COR-L47 (cell line): ENCODE measurements around the gene KCNE4.
"Not testable (repeated sequence)": the region's sequence is repeated elsewhere in the genome, so short reads cannot be mapped to it uniquely, and the experiment has no call there.

Source experiments
- DNase-seq: peaks from one replicate; lab custom pipeline; 2025; lab: John Stamatoyannopoulos, UW

The KCNE4 gene

GRCh38 chr2:223058952-223059716, 7.1 kb downstream of the KCNE4 start:
- peak; percentile 10 for DNase-seq

GRCh38 chr2:223060201-223060825, 8.3 kb downstream of the KCNE4 start:
- no peak for DNase-seq

GRCh38 chr2:223062396-223062795, 10.4 kb downstream of the KCNE4 start:
- DNase-seq: no peak

DNA sequence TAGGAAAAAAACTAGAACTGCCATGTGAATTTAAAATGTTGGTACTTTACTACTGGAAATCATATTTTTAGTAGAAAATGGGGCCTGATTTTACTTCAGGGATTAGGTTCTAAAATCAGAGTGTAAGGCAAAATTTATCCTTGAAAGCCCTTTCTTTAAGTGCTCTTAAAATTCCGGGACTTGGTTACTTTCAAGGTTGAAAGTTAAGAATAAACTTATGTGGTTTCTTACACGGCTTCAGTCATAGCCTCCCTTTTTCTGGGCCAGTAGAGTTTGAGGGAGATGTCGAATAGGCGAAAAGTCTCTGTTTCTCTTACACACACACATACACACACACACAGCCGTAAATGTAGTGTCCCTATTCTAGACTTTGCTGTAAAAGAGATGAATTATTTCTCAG, 13.1 kb downstream of the KCNE4 start:
- DNase-seq: no peak

GRCh38 chr2:223066721-223067120, 14.7 kb downstream of the KCNE4 start:
- DNase-seq: no peak

GRCh38 chr2:223068071-223068470, 16.1 kb downstream of the KCNE4 start:
- no peak for DNase-seq

DNA sequence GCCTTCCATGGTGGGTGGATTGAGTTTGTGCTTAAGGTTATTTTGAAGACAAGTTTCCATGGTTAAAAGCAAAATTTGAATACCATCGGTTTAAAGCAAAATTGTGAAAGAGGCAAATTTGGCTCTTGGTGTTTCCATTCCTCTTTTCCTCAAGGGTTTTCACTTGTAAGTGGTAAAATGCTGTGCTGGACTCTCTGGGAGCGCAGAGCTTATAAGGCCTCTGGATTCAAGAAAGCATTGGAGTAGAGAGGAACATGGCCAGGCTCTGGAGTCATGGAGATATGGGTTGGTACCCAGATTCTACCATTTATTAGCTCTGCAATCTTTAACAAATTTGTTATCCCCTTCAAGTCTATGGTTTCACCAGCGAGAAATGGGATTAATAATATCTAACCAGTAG, 17.5 kb downstream of the KCNE4 start:
- no peak for DNase-seq

DNA sequence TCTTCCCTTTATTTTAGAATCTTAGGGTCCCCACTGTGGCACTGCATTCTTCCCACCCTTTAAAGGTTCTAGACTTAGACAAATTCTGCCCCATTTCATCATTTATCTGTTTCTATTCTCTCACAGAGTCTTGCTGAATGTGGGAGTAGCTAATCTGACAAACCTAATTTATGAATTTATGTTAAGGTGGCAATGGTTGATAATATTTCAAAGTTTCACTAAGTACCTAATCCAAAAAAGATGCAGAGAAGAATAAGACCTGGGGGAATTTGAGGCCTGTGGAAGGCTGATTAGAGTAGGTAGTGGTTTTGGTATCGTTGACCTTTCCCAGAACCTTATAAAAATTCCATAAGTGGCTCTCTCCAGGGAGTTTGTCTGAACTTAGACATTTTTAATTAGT, 18.0 kb downstream of the KCNE4 start:
- no peak for DNase-seq

- DNase-seq: no peak
Measured at GRCh38 chr2:223071139-223071538, 19.1 kb downstream of the KCNE4 start.

DNA sequence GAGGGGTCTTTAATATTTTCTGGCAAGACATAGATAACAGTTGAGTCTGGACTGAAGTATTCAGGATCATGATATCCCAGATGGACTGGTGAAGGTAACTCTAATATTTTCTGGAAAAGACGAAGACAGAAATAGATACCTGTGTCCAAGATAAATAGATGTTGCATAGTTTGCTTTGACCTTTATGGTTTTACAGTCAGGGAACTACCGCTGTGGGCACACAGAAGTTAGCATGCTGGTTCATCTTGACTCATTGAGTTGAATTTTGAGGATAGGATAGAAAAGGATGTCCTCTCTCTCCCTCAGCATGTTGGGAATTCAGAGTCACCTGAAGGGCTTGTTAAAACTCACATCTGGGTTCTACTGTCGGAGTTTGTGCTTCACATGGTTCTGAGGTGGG, 20.8 kb downstream of the KCNE4 start:
- DNase-seq: no peak

DNA sequence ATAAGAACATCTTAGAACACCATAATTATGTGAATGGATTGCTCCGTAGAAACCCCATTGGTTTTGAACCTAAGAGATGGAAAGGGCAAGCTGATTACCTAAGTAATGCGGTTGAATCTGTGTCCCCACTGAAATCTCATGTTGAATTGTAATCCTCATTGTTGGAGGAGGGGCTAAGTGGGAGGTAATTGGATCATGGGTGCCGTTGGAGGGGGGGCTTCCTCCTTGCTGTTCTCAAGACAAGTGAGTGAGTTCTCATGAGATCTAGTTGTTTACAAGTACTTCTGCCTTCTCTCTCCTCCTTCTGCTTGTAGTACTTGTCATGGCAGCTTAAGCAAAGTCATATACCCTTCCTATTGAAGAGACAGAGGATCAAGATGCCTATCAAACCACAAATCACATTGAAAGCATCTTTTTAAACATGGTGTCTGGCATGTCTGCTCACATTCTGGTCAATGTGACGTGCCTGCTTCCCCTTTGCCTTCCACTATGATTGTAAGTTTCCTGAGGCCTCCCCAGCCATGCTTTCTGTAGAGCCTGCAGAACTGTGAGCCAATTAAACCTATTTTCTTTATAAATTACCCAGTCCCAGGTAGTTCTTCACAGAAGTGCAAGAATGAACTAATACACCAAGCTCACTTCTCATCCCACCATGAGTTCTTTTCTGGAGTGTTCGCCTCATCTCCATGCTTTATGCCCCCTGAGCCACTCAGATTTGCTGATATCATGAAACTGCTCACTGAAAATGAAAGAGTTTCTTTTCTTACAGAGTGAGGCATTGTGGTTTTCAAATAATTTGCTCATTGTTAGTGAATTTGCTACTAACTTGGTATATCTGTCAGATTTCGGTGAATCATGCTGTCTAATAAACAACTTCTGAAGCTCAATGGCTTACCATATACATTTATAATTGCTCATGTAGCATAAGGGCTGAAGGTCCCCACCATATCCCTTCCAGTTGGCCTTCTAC, 23.6 kb downstream of the KCNE4 start:
- no peak for DNase-seq

GRCh38 chr2:223076573-223076972, 24.6 kb downstream of the KCNE4 start:
- no peak for DNase-seq

- no peak for DNase-seq
Measured at GRCh38 chr2:223078482-223078881, 26.5 kb downstream of the KCNE4 start.

- no peak for DNase-seq
Measured at GRCh38 chr2:223079378-223079777, 27.4 kb downstream of the KCNE4 start.

GRCh38 chr2:223079925-223080324, 27.9 kb downstream of the KCNE4 start:
- DNase-seq: no peak

- not testable (repeated sequence) for DNase-seq
Measured at GRCh38 chr2:223080790-223081360, 28.9 kb downstream of the KCNE4 start.

DNA sequence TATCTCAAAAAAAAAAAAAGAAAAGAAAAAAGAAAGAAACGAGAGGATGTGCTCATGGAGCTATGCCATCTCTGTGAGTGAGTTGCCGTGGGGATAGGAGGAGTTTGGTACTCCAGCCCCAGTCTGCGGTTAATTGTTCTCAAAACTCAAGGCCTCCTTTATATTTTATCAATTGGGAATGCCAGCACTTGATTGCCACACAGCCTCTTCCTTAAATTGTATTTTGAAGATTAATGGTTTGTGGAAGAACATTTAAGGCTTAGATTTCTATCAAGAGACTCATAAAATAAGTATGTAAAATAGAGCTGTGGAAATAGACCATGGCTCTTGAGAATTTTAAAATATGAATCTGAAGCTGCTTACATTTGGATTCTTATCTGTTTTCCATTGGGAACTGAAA, 29.8 kb downstream of the KCNE4 start:
- no peak for DNase-seq

DNA sequence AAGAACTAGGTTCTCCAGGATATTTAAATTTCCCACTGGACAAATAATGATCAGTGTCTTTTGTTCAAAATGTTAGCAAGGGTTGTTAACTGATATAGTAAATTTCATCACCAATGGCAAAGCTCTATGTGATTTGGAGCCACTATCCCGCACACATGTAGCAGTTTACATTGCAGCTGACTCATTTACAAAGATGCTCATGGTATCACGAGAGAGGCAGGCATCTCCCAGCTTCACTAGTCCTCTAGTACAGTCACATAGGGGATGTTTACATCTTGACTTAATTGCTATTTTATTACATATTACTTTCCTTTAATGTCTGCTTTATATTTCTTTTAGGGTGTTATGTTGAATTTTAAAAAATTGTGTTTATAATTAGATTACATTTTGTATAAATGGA, 30.7 kb downstream of the KCNE4 start:
- DNase-seq: no peak

DNA sequence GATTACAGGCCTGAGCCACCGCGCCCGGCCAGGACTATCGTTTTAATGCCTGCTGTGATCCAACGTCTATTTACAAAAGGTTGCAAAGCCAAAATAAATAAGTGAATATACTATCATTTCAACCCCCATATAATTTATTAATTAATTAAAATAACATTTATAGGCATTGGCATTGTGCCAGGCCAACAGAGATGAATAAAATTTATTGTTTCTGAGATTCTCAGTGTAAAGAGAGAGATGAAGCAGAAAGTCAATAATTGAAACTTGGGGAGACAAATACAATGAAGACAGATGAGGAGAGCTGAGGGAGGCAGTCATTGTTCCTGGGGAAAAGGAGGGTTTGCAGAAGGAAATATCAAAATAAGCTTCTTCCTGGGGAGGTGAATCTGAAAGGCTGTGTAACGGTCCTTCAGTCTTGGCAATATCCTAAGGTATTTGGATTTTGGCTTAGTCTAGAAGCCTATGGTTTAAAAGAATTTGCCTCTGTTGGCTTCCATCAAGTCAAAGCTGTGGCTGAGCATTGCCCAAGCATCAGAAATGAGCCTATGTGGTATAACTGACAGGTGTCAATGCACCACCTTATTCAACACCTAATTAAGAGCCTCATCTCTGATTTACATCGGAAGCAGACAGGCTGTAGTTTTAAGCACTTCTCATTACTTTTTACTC, 31.5 kb downstream of the KCNE4 start:
- DNase-seq: no peak

GRCh38 chr2:223084873-223085272, 32.9 kb downstream of the KCNE4 start:
- peak; percentile 75 for DNase-seq

- no peak for DNase-seq
Measured at GRCh38 chr2:223086370-223086981, 34.5 kb downstream of the KCNE4 start.
